GM19238 (cell line): Measurements from ENCODE around the gene CROCC2.

Source experiments
- DNase-seq: peaks from one replicate; pipeline ENCODE4 v3.0.0; 2011; ENCODE audit warnings: low spot score; ENCODE audit not compliant: insufficient read length

CROCC2 gene

GRCh38 chr2:240905176-240905781 is 857 bp upstream of the CROCC2 start:
- no peak for DNase-seq

DNA sequence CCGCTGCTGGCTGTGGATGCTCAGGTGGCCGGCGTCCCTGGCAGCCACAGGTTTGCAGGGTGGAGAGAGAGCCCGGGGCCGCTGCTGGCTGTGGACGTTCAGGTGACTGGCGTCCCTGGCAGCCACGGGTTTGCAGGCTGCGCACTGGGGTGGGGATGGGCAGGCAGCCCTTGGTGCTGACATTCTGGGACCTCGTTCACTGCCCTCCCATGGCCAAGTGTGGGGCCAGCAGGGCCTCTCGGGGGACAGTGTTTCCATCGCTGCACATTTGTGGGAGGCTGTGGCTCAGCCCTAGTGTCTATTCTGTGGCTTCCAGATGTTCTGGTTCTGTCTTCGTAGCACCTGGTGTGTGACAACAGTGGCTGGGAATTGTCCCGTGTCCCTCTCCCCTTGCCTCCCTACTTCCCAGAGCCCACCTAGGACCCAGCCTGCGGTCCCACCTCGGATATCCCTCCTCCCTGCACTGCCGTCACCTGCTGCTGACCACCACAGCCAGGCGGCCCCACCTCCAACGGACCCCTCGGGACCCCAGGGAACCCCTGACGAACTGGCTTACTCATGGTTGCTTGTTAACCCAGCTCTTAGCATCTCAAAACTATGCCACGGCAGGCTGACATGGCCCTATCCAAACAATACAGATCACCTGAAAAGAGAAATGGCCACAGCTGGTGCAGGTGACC is 915 bp downstream of the CROCC2 start:
- no peak for DNase-seq

- DNase-seq = no peak
Observed at GRCh38 chr2:240909216-240909974, 3.3 kb downstream of the CROCC2 start.

- no peak for DNase-seq
Observed at GRCh38 chr2:240911641-240912265, 5.6 kb downstream of the CROCC2 start.

DNA sequence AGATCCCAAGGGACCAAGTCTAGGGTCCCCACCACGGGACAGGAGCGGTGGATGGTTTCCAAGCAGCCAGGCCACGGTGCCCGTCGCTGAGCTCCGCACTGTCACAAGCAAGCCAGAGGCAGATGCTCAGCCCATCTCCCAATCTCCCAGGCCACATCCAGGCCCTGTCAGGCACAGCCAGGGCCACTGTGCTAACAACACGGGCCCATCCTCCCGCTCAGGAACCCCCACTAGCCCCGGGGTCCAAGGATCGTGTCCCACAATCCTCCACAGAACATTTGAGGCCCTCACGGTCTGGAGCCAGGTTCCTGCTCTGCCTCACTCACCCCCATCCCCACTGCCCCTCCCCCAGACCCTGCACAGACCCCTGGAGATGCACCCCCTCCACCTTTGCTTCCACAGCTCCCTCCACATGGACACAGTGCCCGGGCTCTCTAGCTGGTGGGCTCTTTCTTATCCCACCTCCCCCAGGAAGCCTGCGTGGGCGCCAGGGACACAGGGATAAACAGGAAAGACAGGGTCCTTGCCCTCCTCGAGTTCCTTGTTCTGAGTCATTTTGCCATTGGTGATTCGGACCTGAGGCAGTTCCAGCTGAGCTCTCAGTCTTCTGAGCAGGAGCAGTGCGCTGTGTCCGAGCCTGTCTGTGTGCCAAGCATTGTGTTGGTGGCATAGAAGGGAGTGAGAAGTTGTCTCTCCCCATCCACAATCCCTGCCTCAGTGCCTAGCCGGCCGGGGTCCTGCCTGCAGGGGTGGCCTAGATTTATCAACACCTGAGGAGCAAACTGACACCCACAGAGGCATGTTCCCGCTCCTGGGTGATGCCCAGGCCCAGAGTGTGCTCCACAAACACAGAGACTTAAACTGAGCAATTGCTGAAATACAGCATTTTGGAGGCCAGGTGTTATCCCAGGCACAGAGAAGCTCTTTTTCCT is 7.0 kb downstream of the CROCC2 start:
- no peak for DNase-seq

DNA sequence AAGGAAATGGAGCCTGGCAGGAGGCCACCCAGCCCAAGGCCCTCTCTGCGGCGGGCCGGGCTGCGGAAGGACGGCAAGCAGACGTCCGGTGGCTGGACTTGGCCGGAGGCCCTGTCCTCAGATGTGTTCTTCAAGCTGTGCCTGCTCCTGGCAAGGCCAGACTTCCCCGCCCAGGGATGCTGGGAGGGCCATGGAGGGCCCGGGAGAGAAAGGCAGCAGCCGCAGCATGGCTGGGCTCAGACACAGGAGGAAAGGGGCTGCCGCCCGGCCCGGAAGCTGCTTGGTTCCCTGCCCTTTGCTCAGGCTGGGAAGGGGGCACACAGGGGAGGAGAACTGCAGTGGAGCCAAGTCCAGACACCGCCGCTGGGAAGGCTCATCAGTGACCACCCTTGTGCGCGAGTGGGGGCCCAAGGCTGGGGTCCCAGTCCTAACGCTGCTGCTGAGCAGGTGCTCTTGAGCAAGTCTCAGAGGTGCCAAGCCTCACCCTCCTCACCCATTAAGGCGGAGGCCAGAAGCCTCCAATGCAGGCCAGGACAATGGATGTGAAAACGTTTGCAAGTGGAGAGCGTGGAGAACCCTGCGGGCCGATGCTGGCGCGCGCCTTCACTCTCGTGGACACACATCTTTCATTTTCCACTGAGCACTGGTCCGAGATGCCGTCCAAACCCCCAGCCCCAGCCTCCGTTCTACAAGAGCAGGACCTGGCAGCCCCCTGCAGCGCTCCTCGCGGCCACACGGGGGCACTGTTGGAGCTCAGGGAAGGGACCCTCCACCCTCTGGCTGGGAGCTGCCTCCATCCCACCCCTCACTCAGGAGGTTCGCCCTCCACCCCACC is 7.9 kb downstream of the CROCC2 start:
- peak; percentile 64 for DNase-seq

GRCh38 chr2:240914645-240915525 is 8.7 kb downstream of the CROCC2 start:
- DNase-seq = no peak

- no peak for DNase-seq
Observed at GRCh38 chr2:240915526-240916341, 9.6 kb downstream of the CROCC2 start.

DNA sequence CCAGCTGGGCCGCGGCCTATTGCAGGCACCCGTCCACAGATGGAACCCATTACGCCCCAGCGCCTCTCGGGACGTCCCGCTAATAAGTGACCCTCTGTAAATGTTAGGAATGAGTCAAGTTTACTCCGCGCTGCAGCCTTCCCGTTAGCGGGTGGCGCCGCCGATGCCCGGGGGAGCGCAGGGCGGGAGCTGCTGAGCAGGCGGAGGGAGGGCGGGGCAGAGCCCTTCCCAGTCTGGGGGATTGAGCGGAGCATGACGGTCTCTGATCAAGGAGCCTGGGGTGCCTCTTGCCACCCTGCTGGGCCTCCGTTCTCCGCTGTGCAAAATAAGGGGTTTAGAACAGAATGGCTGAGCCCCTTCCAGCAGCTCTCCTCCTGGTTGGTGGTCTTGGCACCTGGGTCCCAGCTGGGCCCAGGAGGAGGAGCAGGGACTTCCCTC is 10.5 kb downstream of the CROCC2 start:
- no peak for DNase-seq

GRCh38 chr2:240917009-240917683 is 11.0 kb downstream of the CROCC2 start:
- DNase-seq = no peak

DNA sequence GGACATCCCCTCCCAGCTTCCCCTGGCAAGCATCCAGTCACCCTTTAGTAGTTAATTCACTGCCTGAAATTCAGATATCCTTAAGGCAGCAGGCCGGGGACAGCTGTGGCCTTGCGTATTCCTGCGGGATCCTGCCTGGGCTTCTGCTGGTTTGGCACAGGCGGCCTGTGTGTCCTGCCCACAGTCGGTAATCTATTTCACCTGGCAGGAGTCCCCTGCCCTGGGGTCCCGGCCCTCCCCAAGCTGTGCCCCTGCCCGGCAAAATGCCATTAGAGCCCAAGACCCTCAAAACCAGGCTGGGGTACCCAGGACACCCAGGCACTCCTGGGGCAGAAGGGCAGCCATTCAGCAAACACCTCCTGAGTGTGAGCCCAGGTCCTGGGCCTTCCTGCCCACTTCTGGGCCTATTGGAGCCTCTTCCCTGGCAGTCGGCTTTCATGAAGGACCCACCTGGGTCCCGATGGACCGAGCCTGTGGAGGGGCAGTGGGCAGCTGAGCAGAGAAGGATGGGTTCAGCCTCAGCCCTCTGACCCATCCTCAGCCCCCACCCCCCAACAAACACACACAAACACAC is 11.6 kb downstream of the CROCC2 start:
- DNase-seq = no peak

DNA sequence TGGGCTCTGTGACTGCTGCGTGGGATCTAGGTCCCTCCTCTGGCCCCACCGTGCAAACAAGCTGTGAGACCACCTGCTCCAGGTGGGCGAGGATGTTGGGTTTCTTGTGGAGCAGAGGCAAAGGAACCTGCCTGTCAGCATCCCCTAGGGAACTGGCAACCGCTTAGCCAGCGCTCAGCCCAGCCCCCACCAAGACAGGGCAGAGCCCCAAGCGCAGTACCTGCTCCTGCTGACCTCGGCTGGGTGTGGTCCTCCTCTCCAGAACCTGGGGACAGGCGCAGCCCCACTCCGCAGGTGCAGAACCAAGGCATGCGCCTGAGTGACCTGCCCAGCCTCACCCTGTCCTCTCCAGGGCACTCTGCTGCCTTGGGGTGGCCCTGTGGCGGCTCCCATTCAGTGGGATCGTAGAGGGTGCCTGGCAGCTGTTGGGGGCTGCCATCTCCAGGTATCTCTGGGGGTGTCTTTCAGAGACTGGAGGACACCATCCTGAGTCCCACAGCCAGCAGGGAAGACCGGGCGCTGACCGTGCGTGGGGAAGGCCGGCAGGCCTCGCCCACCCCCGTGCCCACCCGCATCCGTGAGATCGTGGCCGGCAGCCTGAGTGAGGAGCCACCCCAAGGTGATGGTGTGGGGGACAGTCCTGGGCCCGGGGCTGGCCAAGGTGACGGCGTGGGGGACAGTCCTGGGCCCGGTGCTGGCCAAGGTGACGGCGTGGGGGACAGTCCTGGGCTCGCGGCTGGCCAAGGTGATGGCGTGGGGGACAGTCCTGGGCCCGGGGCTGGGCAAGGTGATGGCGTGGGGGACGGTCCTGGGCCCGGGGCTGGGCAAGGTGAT is 12.3 kb downstream of the CROCC2 start:
- no peak for DNase-seq

GRCh38 chr2:240919161-240919781 is 13.1 kb downstream of the CROCC2 start:
- DNase-seq = no peak

- no peak for DNase-seq
Observed at GRCh38 chr2:240919786-240920782, 13.9 kb downstream of the CROCC2 start.

- no peak for DNase-seq
Observed at GRCh38 chr2:240920783-240921231, 14.7 kb downstream of the CROCC2 start.
